Uterus (tissue), 4 donors: ENCODE data around the gene ADAMTS2. TPM values are rescaled to one million over a fixed set of nuclear protein-coding genes. Genes with fewer than 3 reads are reported as not detected.

Experiments used
- DNase-seq, 2 donors: peaks; one replicate each; pipeline ENCODE4 v3.0.0-alpha.2; 2019 to 2020
- H3K27ac ChIP-seq, 2 donors: fragments of 200-600 bp; sonication (generic); 1 replicate in 1 of 2; 2 replicates in 1 of 2; pipeline ENCODE4 v1.5.1; 2016 to 2018
- H3K27me3 ChIP-seq, 2 donors: fragments of 200-600 bp; sonication (generic); one replicate each; pipeline ENCODE4 v1.5.1; 2018 to 2019; ENCODE audit warnings: control low read depth in 1 of 2
- H3K36me3 ChIP-seq, 2 donors: fragments of 200-600 bp; sonication (generic); one replicate each; pipeline ENCODE4 v1.5.1; 2019; ENCODE audit warnings: control low read depth in 1 of 2
- H3K4me1 ChIP-seq, 2 donors: fragments of 200-600 bp; sonication (generic); one replicate each; pipeline ENCODE4 v1.5.1; 2018 to 2019; ENCODE audit warnings: control low read depth in 1 of 2
- H3K4me3 ChIP-seq, 2 donors: fragments of 200-600 bp; sonication (generic); 1 replicate in 1 of 2; 2 replicates in 1 of 2; pipeline ENCODE4 v1.5.1; 2018 to 2019; ENCODE audit warnings: mild to moderate bottlenecking in 1 of 2
- H3K9me3 ChIP-seq, 2 donors: fragments of 200-600 bp; sonication (generic); one replicate each; pipeline ENCODE4 v1.5.1; 2019; ENCODE audit warnings: control low read depth in 1 of 2
- POLR2A ChIP-seq, 2 donors: fragments of 450-650 bp; IDR thresholded peaks; one replicate each; pipeline ENCODE4 v1.6.1; 2016; ENCODE audit warnings: antibody characterized with exemption in 2 of 2, mild to moderate bottlenecking in 1 of 2, moderate library complexity in 1 of 2
- intact Hi-C: fragments of 100-400 bp; cut with DNase I; formaldehyde crosslinking; loops from one replicate; pipeline ENCODE4 v1.15.1; 2023; ENCODE audit warnings: low total_unique reads
- total RNA-seq, 4 donors: library from RNA; depleted of rRNA in 3 of 4; stranded (reverse); fragments of >200 nt in 3 of 4; gene quantifications; one replicate each; pipeline versions ENCODE4 v1.1.0 to v1.2.4, GENCODE V29; 2014 to 2023
- TF ChIP-seq, protein P1 (sequence below), 4 experiments: fragments of 200-600 bp in 2 of 4; fragments of 450-650 bp in 2 of 4; sonication (generic) in 2 of 4; IDR thresholded peaks; one replicate each; pipeline ENCODE4 v1.5.1; 2016 to 2019; ENCODE audit warnings: antibody characterized with exemption in 4 of 4, mild to moderate bottlenecking in 2 of 4, moderate library complexity in 1 of 4
- donor health status: DM: yes; HTN: yes; CAD: no.

ADAMTS2 gene
- total RNA-seq, 4 donors from 2014 or later = 4.1 to 97.1 (median 40.3) TPM

DNA sequence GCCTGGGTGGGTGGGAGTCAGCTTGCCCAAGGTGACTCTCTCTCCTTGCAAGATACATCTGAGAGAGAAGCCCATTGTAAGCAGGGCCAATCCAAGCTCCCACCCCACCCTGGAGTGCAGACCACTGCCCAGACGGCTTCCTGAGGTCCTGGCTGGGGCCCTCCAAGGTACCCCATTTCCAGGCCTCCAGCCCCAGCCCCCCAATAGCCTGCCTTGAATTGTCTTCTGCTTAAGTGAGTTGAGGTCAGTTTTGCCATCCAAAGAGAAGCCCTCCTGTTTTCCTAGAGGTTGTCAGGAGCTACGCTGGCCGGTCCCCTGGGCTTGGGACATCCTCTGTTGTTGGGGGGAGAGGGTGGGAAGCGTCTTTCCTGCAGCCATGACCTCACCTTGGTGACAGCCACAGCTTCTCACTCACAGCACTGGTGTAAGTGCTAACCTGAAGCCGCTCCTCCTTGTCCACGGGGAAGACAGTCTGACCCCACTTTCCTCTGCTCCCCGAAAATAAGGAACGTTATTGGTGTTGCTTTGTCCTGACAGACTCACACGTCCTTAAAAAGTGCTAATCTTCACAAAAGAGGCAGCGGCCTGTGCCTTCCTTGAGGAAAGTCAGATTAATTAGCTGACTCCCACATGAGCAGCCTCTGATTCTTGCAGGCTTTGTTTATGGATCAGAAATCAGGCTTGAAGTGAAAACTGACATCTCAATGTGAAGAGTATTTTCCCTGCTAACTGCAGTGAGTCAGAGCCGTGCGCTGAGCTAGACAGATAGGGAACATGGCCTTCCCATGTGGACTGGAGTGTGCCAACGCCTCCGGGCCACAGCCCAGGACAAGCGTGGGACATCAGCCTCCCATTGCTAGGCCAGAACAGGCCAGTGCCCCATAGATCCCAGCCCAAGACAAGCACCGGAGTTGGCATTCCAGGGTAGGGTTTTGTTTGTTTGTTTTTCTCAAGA is 52.3 kb downstream of the ADAMTS2 start:
- TF ChIP-seq, protein P1, sequence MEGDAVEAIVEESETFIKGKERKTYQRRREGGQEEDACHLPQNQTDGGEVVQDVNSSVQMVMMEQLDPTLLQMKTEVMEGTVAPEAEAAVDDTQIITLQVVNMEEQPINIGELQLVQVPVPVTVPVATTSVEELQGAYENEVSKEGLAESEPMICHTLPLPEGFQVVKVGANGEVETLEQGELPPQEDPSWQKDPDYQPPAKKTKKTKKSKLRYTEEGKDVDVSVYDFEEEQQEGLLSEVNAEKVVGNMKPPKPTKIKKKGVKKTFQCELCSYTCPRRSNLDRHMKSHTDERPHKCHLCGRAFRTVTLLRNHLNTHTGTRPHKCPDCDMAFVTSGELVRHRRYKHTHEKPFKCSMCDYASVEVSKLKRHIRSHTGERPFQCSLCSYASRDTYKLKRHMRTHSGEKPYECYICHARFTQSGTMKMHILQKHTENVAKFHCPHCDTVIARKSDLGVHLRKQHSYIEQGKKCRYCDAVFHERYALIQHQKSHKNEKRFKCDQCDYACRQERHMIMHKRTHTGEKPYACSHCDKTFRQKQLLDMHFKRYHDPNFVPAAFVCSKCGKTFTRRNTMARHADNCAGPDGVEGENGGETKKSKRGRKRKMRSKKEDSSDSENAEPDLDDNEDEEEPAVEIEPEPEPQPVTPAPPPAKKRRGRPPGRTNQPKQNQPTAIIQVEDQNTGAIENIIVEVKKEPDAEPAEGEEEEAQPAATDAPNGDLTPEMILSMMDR (IDR thresholded peaks at IDR 0.05) = no peak
- TF ChIP-seq POLR2A (IDR thresholded peaks at IDR 0.05) = no peak

GRCh38 chr5:179292202-179292601 is 53.1 kb downstream of the ADAMTS2 start:
- H3K27me3 ChIP-seq = no peaks in the 10 kb centered on the region

More for the DNA sequence above, 52.3 kb downstream of the ADAMTS2 start:
- peaks cover 0 to 18% of the 10 kb centered on the region in 2 donors for H3K4me1 ChIP-seq
- no peaks in the 10 kb centered on the region for H3K36me3 ChIP-seq
- H3K9me3 ChIP-seq = no peaks in the 10 kb centered on the region
- intact Hi-C loops = no loop called here
- no peaks in the 10 kb centered on the region for H3K27me3 ChIP-seq
- no peak overlapping the region for H3K4me3 ChIP-seq
- peak overlapping the region in 1 of 2 donors; percentile 7 for H3K27ac ChIP-seq
- DNase-seq = peak in 1 of 2 donors; percentile 23

DNA sequence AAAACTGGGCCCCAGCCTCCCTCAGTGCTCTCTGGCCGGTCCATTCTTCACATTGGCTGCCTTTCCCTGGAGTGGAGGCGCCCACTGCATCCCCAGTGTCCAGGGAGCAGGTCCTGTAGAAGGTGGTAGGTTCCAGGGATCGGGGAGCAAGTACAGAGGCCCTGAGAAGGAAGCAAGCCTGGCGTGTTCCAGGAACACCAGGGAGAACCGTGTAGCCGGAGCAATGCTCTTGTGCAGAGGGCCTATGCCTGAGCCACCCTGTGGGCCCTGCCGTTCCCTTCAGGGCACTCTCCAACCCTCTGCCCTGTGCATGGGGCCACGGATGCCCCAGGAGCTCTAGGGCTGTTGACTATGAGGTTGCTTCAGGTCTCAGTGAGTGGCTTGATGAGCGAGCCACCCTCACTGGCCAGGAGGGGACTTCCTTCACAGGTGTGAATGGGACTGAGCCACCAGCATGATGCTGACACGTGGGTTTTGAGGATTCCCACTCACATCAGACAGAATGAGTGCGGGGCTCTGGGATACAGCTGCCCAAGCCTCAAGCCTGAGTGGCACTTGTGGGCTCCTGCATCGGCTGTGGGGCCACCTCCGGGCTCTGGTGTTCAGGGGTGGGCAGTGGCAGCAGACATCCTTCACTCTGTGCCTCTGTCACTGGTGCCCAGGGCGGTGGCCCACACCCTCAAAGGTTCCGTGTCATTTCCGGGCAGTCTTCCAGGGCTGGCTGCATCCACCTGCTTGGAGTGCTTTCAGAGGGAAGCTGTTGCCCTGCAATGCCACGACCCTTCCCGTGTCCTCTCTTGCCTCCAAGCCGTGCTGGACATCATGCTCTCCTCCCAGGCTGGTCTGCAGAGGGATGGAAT is 54.4 kb downstream of the ADAMTS2 start:
- Histone ChIP-seq H3K27me3 (no peaks in the 10 kb centered on the region), H3K27ac (no peak overlapping the region), H3K9me3 (no peaks in the 10 kb centered on the region), H3K36me3 (no peaks in the 10 kb centered on the region), H3K4me3 (no peak overlapping the region), H3K4me1 (peaks cover 0 to 25% of the 10 kb centered on the region in 2 donors)
- TF ChIP-seq, protein P1 (IDR thresholded peaks at IDR 0.05) = no peak
- TF ChIP-seq POLR2A (IDR thresholded peaks at IDR 0.05) = no peak
- peak in 1 of 2 donors; percentile 12 for DNase-seq
- intact Hi-C loops = no loop called here

More at GRCh38 chr5:179292202-179292601, 53.1 kb downstream of the ADAMTS2 start:
- intact Hi-C loops = no loop called here
- H3K4me3 ChIP-seq = no peak overlapping the region
- DNase-seq = no peak
- no peak overlapping the region for H3K27ac ChIP-seq
- no peaks in the 10 kb centered on the region for H3K9me3 ChIP-seq
- no peaks in the 10 kb centered on the region for H3K36me3 ChIP-seq
- peaks cover 0 to 24% of the 10 kb centered on the region in 2 donors for H3K4me1 ChIP-seq
- TF ChIP-seq, protein P1 (IDR thresholded peaks at IDR 0.05) = no peak
- no peak for TF ChIP-seq POLR2A (IDR thresholded peaks at IDR 0.05)

DNA sequence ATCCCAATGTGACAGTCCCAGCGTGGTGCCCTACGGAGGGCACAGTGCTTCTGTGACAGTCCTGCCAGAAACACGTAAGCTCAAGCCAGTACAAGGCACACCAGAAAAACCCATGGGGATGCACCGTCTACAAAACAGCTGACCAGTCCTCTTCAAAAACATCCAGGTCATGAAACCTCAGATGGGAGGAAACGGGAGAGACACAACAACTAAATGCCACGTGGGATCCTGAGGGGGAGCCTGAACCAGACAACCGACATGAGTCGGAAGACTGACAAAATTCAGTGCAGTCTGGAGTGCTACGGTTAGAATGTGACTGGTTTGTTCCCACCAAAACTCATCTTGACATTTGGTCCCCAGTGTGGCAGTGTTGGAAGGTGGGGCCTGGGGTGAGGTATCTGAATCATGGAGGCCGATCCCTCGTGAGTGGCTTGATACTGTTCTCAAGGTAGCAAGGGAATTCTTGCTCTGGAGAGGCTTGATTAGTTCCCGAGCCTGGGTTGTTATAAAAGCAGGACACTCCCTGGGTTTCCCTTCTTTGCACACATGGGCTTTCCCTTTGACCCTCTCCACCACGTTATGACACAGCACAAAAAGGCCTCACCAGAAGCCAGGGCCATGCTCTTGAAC is 55.4 kb downstream of the ADAMTS2 start:
- intact Hi-C loops = no loop called here
- Histone ChIP-seq H3K4me1 (peaks cover 0 to 20% of the 10 kb centered on the region in 2 donors), H3K36me3 (no peaks in the 10 kb centered on the region)

More for the DNA sequence above, 55.4 kb downstream of the ADAMTS2 start:
- TF ChIP-seq POLR2A (IDR thresholded peaks at IDR 0.05) = no peak
- TF ChIP-seq, protein P1 (IDR thresholded peaks at IDR 0.05) = no peak
- peak in 1 of 2 donors; percentile 6 for DNase-seq
- Histone ChIP-seq H3K27me3 (no peaks in the 10 kb centered on the region), H3K9me3 (no peaks in the 10 kb centered on the region), H3K27ac (no peak overlapping the region), H3K4me3 (no peak overlapping the region)
